Right renal pelvis (tissue), 4 donors: ENCODE results near the gene RNF113B. TPM values are rescaled to one million over a fixed set of nuclear protein-coding genes. Genes with fewer than 3 reads are reported as not detected.

ENCODE experiments used
- DNase-seq, 4 donors: peaks; one replicate each; pipeline ENCODE4 v3.0.0-alpha.2; 2013; ENCODE audit warnings: low read depth in 4 of 4, low spot score in 3 of 4, missing footprints in 1 of 4
- polyA plus RNA-seq, 4 donors: library from polyadenylated mRNA; unstranded; fragments of 120-200 nt; gene quantifications; one replicate each; pipeline ENCODE4 v1.2.1, GENCODE V29; 2013; ENCODE audit not compliant: insufficient read length in 4 of 4

The RNF113B gene
- polyA plus RNA-seq: under 1 TPM in 1 of 4 donors, not detected in 3; 0.04 TPM

DNA sequence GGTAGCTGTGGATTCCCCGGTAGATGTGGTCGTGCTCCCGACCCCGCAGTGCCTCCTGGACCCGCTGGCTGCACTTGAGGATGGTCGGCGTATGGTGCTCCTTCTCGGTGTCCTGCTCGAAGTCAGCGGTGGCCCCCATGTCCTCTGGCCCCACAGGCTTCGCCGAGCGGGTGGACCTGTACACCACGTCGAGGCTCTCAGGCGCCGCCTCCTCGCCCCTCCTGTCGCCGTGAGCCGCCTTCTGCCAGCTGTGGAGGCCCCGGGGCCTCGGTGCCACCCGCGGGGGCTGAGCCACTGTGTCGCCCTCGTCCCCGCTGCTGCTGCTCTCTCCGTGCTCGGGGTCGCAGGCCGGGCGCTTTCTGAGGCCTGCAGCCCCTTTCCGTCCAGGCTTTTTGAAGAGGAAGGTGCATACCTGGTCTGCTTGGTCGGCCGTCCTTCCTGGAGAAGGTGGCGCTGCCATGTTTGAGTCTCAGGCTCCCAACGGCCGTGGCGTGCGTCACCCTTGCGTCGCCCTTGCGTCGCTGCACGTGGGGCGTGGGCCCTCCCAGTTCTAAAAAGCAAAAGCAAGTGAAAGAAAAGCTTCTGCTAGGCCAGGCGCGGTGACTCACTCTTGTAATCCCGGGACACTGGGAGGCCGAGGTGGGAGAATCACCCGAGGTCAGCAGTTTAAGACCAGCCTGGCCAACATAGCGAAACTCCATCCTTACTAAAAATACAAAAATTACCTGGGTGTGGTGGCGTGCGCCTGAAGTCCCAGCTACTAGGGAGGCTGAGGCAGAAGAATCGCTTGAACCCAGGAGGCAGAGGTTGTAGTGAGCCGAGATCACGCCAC, at the start of gene RNF113B:
TSS of gene RNF113B (minus strand) at position 493 of the 832 bp plus-strand sequence. CDS start at position 460, 33 bp downstream.
- no peak for DNase-seq

DNA sequence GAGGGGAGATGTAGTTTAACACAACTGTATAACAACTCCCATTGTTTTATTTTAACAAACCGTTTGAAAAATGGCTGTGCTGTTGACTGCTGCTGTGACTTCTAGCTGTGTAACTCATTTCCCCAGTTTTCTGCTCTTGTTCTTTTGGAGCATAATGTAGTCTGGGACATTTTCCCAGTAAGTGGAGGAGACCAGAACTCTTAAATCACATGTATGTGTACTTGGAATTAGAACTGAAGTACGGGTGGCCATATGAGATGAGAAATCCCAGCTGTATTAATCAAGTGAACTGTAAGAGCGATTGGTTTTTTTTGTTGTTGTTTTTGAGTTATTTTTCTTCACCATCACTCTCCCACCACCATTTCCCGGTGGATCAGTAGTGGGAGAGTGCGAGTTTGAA, 49.4 kb upstream of the RNF113B start:
- no peak for DNase-seq

DNA sequence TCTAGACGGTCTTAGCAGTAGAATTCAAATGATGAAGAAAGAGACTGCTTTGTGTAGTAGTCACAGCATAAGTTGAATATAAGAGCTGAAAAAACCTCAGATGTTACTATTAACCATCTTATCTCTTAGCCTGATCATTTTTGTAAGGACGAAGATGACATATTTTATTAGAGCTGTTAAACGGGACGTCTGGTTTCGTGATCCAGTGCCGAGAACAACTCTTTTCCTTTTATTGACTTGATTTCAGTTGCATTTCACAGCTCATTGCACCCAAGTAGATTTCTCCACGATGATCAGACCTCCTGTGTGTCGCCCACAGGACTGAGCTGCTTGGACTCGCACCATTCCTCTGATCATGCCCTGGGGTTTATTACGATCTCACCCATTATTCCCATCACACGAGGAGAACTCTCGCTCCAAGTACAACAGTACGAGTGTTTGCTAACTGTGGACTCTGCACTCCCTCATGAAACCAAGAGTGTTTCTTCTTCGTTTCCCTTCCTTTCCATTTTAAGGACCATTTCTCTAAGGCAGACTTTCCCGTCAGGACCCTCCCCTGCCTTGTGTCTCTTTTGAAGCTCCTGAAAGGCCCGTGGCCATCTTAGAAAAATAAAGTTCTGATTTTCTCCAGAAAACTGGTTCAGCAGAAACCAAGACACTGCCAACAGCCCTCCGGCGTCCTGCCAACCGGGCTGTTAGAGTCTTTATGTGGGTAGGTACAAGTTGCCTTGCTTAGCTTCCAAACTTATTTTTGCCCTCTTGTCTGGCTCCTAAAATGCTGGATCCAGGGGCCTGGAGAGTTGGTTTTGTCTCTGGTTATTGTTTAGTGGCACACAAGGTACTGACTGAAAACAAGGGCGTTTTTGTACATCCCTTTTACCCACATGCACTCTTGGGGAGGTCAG, 48.2 kb upstream of the RNF113B start:
- DNase-seq: no peak

DNA sequence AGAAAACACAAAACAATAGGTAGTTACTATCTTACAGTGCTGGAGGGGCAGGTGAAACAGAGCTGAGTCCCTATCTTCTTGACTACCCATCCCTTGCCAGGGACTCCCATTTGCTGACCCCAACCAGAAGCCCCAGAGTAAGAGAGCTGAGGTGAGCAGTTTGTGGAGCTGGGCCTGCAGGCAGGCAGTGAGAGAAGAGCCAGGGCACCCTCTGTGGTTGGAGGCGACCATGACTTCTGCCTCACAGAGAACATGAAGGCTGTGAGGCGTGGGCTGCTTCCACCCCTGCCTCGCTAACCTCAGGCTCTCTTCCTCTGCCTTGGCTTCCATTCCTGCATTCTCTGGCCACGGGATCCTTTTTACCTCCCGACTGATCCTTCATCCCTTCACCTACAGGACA, 47.5 kb upstream of the RNF113B start:
- no peak for DNase-seq

DNA sequence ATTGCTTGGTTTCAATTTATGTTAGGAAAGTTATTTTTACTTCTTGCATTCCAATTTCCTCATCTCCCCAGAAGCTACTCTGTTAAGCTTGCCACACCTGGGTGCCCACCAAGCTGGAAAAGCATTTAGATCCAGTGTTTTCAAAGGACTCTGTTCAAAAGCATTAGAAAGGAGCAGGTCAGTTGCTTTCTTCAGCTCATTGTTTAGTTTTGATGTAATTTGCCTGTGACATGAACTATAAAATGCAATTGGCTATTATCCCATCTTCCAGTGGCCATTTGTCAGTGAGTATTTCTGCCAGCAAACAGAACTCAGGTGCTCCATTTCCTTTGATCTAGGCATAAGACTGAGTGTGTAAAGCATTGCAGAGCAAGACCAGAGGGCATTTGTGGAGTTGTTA, 46.7 kb upstream of the RNF113B start:
- DNase-seq: no peak

DNA sequence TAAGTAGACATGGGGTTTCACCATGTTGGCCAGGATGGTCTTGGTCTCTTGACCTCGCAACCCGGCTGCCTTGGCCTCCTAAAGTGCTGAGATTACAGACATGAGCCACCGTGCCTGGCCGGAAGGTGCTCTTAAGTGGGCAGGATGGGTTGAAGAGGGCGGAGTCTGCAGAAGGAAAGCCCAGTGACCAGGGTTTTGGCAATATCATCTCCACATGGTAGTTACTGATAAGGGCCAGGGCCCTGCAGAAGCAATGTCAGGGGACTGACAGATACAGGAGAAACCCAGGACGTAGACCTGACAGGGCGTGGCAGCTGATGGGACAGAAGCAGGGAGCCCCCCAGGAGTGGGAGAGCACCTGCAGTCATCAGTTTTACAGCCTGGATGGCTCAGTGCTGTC, 45.7 kb upstream of the RNF113B start:
- DNase-seq: no peak

DNA sequence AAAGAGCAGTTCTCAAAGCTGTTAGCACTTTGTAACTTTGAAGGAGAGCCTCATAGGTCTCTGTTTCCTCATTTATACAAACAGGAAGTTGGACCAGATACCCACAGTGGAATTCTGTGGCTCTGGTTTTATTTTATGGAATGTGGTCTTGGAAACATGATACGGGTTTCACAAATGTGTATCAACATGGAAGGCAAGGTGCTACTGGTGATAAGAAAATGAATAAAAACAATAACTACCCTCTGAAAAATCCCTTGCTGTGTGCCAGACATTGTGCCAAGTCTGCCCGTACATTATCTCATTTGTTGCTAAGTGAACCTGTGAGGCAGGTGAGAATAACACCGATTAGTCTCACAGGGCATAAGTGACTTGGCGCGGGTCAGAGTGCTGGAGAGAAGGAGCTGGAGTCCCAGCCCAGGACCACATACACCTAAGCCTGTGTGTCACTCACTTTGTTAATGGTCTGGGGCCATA, 45.0 kb upstream of the RNF113B start:
- no peak for DNase-seq

DNA sequence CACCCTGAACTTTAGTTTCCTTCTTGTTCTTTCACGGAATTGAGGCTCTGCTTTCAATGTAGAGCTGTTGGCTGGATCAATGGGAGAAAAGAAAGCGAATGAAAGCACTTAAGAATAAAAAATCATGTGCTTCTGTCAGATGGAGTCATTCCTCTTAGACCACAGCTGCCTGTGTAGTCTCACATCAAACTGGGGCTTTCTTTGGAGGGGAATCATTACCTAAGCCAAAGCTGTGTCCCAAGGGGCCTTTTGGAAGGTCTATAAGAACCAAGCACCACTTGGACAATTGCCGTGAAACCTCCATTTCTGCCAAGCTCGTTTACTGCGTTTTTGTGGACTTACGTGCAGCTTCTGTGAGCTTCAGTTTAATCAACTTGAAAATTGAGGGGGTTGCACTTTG, 44.2 kb upstream of the RNF113B start:
- DNase-seq: no peak

DNA sequence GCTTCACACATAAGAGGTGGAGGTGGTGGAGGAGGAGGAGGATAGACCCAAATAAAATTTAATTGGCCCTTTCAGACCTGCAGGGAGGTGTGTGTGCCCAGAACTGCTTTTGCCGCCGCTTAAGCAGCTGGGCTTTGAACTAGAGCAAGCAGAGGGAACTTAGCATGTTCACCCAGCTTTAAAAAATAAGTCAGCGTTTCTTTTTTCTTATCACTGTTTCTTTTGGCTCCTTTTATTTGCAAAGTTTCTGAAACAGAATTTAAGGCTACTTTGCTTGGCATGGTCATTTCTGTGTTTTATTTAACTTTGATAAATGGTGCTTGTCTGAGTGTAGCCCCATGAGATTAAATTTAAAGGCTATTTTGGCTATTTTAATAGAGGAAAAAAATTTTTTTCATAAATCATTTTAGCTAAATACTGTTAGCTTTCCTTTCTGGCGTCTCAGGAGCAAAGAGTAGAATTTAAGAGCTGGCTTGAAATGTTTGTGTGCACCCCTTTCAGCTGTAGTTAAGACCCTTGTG, 43.3 kb upstream of the RNF113B start:
- DNase-seq: peak in 1 of 4 donors; percentile 83

DNA sequence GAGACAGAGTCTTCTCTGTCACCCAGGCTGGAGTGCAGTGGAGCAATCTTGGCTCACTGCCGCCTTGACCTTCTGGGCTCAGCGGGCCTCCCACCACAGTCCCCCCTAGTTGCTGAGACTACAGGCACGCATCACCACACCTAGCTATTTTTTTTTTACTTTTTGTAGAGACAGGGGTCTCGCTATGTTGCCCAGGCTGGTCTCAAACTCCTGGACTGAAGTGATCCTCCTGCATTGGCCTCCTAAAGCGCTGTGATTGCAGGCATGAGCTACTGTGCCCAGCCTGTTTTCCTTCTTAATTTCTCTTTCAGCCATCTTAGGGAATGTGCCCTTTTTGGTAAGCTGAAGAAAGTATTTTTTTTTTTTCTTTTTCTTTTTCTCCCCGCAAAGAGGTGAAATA, 42.6 kb upstream of the RNF113B start:
- DNase-seq: no peak

DNA sequence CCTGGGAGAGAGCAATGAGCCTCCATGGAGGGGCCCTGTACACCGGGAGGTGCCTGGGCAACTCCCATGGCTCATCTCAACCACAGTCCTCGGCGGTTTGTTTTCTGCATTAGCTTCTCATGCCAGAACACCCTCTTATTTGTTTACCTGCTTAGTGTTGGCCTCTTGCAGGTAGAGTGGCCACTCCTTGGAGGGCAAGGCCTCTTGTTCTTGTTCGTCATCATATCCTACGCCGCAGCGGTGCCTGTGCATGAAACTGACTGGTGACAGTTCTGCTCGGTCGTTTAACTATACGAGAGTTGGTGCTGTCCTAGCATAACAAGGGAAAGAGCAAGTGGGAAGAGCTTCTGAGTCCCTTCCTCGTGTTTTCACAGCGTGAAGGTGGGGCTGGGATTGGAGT, 40.5 kb upstream of the RNF113B start:
- DNase-seq: no peak

DNA sequence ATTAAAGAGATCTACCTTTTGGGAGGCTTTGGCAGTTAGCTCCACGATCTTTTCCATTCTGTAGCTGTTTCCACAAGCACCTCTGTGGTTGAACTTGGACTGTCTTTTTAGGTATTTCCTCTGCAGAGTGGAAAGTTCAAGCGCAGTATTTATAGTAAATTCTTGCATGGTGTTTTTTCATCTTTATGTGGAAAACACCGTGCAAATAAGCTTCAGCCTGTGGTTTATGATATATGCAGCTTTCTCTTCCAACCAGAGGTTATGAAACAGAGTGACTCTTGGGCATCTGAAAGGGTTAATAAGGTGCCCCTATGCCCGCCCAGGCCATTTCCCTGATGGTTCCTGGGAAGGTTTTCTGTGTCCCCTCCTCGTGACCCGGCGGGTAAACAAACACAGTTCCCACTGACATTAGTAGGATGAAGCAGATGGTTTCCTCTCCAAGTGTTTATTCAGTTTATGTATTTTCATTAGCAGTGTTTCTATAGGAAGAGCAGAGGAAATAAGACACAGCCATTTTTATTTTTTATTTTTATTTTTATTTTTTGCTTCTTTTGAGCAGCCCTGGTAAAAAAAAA, 39.7 kb upstream of the RNF113B start:
- no peak for DNase-seq

DNA sequence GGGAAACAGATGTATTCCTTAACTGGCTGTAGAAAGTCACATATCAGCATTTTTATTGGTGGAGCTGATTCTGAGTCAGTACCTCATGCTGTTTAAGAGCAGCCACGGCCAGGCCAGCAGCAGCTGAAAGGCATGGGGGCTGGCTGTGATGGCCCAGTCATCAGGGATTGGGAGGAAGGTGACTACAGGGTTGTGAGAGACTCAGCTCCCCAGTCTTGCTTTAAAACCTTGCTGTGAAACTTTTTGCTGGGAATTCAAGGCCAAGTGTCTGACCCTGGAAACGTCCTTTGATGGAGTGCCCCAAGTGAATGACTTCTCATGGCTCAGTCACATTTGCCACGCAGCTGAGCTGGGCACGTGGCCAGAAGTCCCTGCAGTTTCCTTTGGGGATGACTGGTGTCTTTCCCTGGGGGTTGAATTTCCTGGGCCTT, 39.1 kb upstream of the RNF113B start:
- DNase-seq: no peak

DNA sequence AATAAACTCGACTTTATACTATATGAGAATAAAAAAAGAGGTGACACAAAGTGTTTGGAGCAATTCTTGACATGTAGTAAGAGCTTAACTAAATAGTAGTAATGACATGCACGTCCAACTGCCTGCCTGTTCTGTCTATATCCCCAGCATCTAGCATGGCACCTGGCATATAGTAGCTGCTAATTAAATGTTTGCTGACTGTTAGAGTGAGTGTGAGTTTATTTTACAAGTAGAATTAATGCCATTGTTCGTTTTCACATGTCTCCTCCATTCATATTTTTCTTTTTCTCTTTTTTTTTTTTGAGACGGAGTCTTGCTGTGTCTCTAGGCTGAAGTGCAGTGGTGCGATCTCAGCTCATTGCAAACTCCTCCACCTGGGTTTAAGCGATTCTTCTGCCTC, 38.4 kb upstream of the RNF113B start:
- no peak for DNase-seq

DNA sequence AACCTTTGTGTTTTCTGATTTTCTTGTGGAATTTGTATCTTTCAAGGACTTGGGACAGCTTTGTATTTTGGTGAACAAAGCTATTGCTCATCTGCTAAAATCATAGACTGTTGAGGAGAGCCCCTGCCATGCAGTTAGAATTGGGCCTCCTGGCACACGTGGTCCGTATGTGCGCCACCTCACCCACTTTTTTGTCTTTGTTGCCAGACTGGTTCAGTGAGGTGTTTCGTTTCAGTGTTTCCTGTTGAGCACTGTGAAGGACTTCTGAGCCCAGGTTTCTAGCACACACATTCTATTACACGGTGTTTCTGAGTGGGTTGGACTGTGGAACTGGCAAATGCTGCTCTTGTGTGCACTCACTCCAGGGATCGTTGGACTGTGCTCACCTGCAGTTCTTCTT, 37.6 kb upstream of the RNF113B start:
- no peak for DNase-seq

DNA sequence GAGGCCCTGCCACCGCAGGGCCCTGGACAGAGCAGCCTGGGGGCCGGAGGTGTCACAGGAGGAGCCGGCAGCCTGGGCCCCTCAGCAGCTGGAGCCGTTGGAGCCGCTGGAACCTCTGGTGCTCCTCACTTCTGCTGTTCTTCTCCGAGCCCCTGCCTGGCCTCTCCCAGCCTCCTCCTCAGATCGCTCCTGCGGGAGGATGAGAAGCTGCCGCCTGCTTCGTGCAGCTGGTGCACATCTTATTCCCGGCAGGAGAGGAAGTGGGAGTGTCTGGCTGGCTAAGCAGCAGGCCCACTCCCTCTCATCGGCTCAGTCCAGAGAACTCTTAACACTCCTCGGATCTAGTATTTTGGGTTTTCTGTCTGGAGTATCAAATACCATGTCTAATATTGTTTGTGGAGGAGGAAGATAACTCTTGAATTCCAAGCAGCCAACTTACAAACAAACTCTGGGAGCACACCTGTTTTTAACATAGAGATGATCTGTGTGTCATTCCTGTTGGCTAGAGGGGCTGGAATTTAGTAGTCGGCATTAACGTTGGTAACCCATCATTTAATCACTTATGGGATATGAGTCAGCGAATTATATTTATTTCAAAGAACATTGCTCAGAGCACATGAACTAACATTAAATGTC, 37.1 kb upstream of the RNF113B start:
- DNase-seq: no peak

DNA sequence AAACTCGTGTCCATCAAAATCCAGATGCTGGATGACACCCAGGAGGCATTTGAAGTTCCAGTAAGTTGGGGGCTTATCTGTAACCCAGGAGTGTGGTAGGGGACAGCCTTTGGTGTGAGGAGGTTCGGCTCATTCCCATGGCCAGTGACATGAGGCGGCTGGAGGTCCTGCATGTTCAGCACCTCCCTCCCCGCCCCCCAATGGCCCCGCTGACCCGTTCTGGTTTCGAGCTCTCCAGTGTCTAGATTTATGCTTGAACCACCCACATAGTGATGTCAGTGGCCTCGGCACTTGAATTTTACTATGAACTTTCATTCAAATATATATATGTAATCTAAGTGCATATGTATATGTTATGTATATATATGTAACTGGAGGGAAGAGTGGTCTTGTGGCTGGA, 36.3 kb upstream of the RNF113B start:
- no peak for DNase-seq

DNA sequence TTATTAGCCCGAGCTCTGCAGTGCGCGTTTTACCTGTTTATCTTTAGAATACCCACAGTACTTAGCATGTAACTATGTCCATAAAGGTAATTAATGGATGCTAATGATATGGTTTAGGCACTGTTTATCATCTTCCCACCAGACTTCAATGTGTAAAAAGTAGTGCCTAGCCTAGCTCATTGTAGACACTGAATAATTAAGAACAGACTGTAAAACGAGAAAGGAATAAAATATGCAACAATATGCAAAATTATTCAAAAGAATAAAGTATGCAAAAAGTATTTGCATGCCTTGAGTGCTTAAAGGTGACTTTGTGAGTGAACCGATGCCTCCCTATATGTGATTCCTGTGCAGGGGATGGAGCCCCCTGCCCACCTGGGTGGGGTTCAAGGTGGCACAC, 35.7 kb upstream of the RNF113B start:
- no peak for DNase-seq

DNA sequence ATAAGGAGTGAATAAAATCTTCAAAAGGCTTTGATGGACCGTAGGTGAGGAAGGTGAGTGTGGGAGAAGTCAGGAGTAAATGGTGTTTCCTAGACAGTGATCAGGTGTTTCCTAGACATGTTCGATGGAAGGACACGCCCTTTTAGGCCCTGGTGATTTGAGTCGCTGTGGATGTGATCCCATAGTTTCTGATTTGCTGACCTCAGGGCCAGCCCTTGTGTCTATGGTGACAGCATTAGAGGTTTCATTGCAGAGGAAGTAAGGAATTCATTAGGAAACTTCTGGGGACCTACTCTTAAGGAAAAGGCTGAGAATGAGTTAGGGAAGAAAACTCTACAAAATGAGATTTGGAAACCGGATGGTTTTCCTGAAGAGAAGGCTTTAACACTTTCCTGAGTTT, 31.5 kb upstream of the RNF113B start:
- DNase-seq: no peak

DNA sequence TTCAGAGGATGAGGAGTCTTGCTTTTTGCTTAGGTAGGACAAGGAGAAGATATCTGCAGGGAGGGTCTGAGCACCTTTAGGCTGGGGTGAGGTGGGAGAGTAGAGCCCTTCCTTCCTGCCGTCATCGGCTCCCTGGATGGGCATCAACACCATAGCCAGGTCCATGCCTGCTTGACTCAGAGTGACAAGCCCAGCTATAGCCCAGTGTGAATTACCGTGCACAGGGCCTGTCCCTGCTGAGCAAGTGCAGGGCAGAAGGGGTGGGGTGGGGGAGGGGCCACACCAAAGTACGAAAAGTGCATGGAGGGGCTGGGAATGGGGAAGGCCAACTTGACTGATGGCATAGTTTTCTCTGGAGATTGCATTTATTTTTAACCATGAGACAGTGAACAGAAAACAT, 30.3 kb upstream of the RNF113B start:
- DNase-seq: no peak
